ENCODE data around the gene PHYKPL. TPM values are rescaled to one million over a fixed set of nuclear protein-coding genes. Genes with fewer than 3 reads are reported as not detected.

Gene PHYKPL
- total and polyA plus RNA-seq, 9 donors = 31.8 to 93.3 (median 61.6) TPM

DNA sequence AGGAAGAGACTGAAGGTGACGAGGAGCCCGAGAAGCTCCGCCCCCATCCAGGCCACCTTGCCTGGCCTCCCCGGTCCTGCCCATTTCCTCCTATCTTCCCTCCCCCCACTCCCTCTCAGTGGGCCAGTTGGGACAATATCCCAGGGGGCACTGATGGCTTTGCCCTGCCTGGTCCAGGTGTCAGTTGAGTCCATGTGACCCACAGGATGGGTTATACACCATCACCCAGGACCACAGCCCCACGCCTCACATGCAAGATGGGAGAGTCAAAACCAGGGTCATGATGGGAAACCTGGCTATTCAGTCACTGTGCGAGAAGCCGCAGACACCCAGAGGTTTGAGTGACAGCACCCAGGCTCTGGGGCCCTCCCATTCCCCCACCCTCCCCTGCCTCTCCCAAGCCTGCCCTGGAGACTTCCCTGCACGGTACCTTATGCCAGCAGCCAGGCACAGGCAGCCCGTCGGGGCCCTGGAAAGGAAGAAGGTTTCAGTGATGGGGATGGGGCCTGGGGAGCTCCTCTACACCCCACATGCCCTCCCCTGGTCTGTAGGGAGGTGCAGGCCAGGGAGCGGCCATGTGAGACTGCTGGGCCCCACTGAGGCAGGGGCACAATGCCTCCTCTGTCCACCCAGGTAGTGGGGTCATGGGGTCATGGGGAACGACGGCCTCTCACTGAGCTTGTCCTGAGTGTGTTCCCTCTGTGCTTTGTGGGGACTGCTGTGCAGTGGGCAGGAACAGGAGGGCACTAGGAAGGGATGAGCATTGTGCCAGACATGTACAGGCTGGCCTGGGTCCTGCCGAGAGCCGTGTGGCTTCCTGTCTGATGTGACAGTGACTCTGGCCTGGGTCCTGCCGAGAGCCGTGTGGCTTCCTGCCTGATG is 6.3 kb upstream of the PHYKPL start:
- Histone ChIP-seq H3K27me3 (no peaks in the 10 kb centered on the region), H3K4me1 (ENCODE audit: insufficient read depth) (no peaks in the 10 kb centered on the region), H3K27ac (no peak overlapping the region), H3K9me3 (no peaks in the 10 kb centered on the region), H3K36me3 (no peaks in the 10 kb centered on the region), H3K4me3 (no peak overlapping the region)
- no peak for TF ChIP-seq POLR2A (IDR thresholded peaks at IDR 0.05)
- no peak for TF ChIP-seq EP300 (IDR thresholded peaks at IDR 0.05)
- TF ChIP-seq, protein P1, sequence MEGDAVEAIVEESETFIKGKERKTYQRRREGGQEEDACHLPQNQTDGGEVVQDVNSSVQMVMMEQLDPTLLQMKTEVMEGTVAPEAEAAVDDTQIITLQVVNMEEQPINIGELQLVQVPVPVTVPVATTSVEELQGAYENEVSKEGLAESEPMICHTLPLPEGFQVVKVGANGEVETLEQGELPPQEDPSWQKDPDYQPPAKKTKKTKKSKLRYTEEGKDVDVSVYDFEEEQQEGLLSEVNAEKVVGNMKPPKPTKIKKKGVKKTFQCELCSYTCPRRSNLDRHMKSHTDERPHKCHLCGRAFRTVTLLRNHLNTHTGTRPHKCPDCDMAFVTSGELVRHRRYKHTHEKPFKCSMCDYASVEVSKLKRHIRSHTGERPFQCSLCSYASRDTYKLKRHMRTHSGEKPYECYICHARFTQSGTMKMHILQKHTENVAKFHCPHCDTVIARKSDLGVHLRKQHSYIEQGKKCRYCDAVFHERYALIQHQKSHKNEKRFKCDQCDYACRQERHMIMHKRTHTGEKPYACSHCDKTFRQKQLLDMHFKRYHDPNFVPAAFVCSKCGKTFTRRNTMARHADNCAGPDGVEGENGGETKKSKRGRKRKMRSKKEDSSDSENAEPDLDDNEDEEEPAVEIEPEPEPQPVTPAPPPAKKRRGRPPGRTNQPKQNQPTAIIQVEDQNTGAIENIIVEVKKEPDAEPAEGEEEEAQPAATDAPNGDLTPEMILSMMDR (IDR thresholded peaks at IDR 0.05) = no peak
- intact Hi-C loops (cut with DNase I) = no loop called here
- WGBS, 3 donors = 65 to 78% (median 76%) methylated on average over 17 of the region's 17 CpGs
- no peak for DNase-seq

DNA sequence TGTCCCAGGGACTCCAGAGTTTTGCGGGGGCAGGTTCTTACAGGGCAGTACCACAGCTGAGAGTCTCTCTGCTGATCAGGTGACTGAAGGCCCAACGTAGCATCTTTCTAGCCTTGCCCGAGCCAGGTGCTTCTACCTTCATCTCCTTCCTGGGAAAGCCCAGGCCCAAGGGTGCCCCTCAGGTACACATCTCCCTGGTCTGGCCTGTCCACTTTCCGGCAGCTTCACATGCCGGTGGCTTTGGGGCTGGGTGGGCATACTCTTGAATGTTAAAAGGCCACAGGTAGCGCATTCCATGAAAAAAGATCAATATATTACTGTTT is 5.7 kb upstream of the PHYKPL start:
- Histone ChIP-seq H3K27ac (no peak overlapping the region), H3K36me3 (no peaks in the 10 kb centered on the region), H3K27me3 (no peaks in the 10 kb centered on the region), H3K4me3 (no peak overlapping the region), H3K9me3 (no peaks in the 10 kb centered on the region), H3K4me1 (ENCODE audit: insufficient read depth) (no peaks in the 10 kb centered on the region)
- TF ChIP-seq POLR2A (IDR thresholded peaks at IDR 0.05) = no peak
- TF ChIP-seq, protein P1 (IDR thresholded peaks at IDR 0.05) = no peak
- no peak for DNase-seq
- intact Hi-C loops (cut with DNase I) = no loop called here
- WGBS, 3 donors = 94 to 97% (median 95%) methylated on average over 6 of the region's 6 CpGs

DNA sequence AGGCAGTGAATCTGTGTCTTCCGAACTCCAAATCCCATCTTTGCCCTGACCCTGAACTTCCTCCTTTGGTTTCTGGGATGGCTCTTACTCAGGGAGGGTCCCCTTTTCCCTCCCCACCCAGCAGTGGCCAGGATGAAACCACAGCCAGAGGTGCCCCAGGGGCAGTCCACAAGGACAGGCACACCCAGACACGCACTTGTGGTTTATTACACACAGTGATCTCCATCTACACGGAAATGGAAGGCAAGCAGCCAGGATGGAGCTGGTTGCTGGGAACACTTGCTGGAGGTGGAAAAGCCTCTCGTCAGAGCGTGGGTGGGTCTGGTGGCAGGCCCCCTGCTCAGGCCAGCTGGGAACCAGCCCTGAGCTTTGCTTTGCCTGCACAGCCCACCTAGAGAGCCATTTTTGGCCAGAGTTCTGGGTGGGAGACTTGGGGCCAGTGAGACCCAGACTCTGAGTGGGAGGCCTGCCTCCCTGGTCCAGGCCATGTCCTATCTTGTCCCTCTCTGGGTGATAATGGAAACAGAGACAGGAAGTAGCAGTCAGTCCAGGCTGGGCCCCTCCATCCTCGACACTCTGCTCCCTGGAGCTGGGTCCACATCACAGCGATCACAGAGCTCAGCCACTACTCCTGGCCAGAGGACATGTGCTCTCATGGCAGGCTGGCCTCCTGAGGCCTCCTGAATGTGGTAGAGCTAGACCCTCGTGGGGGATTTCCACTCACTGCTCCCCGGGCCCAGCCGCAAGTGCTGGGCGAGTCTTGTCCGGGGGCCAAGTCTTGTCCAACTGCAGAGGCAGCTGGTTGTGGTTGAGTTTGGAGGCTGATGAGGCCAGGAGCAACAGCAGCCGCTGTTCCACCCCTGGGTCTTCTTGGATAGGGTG is 5.1 kb upstream of the PHYKPL start:
- TF ChIP-seq EP300 (IDR thresholded peaks at IDR 0.05) (no peak), POLR2A (IDR thresholded peaks at IDR 0.05) (no peak)
- TF ChIP-seq, protein P1 (IDR thresholded peaks at IDR 0.05) = no peak
- Histone ChIP-seq H3K27me3 (no peaks in the 10 kb centered on the region), H3K4me1 (ENCODE audit: insufficient read depth) (no peaks in the 10 kb centered on the region), H3K4me3 (no peak overlapping the region), H3K36me3 (no peaks in the 10 kb centered on the region), H3K27ac (no peak overlapping the region), H3K9me3 (no peaks in the 10 kb centered on the region)
- WGBS, 3 donors = 62 to 69% (median 69%) methylated on average over 13 of the region's 13 CpGs
- intact Hi-C loops (cut with DNase I) = no loop called here
- no peak for DNase-seq

- Histone ChIP-seq H3K9me3 (no peaks in the 10 kb centered on the region), H3K36me3 (no peaks in the 10 kb centered on the region), H3K4me3 (no peak overlapping the region), H3K27ac (no peak overlapping the region), H3K4me1 (ENCODE audit: insufficient read depth) (peaks cover under 1% of the 10 kb centered on the region), H3K27me3 (no peaks in the 10 kb centered on the region)
- 34 to 50% (median 38%) methylated on average over 4 of the region's 4 CpGs for WGBS, 3 donors
- no peak for DNase-seq
- TF ChIP-seq, protein P1 (IDR thresholded peaks at IDR 0.05) = no peak
- intact Hi-C loops (cut with DNase I) = no loop called here
These were observed 4.1 kb upstream of the PHYKPL start for GRCh38 chr5:178236679-178237078.
